Neural crest cell (in vitro differentiated cells): ENCODE measurements around the gene EYS. TPM values are rescaled to one million over a fixed set of nuclear protein-coding genes. Genes with fewer than 3 reads are reported as not detected.
"Not testable (repeated sequence)": the region's sequence is repeated elsewhere in the genome, so short reads cannot be mapped to it uniquely, and the experiment has no call there.

Experiments
- DNase-seq: peaks from one replicate; pipeline ENCODE4 v3.0.0; 2021; ENCODE audit warnings: low read depth, mixed read lengths, low spot score
- H3K27ac Mint-ChIP-seq: one replicate; pipeline ENCODE4 v1.8.0; 2021; ENCODE audit warnings: mild to moderate bottlenecking, mixed read lengths; ENCODE audit not compliant: unreplicated experiment
- H3K27me3 Mint-ChIP-seq: 2 replicates; pipeline ENCODE4 v1.8.0; 2021; ENCODE audit warnings: low read depth, mild to moderate bottlenecking, mixed read lengths
- H3K36me3 Mint-ChIP-seq: 2 replicates; pipeline ENCODE4 v1.8.0; 2021; ENCODE audit warnings: low read depth, mild to moderate bottlenecking, mixed read lengths
- H3K4me1 Mint-ChIP-seq: 2 replicates; pipeline ENCODE4 v1.8.0; 2021; ENCODE audit warnings: mixed read lengths
- H3K4me3 Mint-ChIP-seq: one replicate; pipeline ENCODE4 v1.8.0; 2021; ENCODE audit warnings: mild to moderate bottlenecking, mixed read lengths
- H3K9me3 Mint-ChIP-seq: 2 replicates; pipeline ENCODE4 v1.8.0; 2021; ENCODE audit warnings: mixed read lengths
- CTCF ChIP-seq: fragments of 200-600 bp; sonication (generic); conservative IDR thresholded peaks from 2 replicates; pipeline ENCODE4 v1.5.0; 2021; ENCODE audit warnings: antibody characterized with exemption, mild to moderate bottlenecking
- total RNA-seq: library from RNA; stranded (reverse); gene quantifications from 2 replicates; pipeline ENCODE4 v1.2.1, GENCODE V29; 2021

Gene EYS
- total RNA-seq, 1 donor from 2014 or later = 0.40 TPM

DNA sequence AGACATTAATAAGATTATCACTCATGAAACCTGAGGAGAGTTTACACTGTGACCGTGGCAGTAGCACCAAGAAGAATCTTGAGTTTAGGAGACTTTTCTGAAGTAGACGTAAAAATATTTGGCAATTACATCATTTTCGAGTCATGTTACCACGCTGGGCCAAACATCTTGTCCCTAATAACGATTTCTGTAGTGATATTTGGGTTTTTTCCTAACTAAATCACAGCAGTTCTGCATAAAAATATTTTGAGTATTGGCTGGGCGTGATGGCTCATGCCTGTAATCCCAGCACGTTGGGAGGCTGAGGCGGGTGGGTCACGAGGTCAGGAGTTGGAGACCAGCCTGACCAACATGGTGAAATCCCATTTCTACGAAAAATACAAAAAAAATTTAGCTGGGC lies 1809.1 kb downstream of the EYS start:
- no peaks in the 10 kb centered on the region for H3K4me1 Mint-ChIP-seq
- peaks cover under 1% of the 10 kb centered on the region for H3K9me3 Mint-ChIP-seq
- no peaks in the 10 kb centered on the region for H3K27me3 Mint-ChIP-seq
- no peak for TF ChIP-seq CTCF
- H3K27ac Mint-ChIP-seq = no peak overlapping the region
- no peak for DNase-seq
- no peaks in the 10 kb centered on the region for H3K36me3 Mint-ChIP-seq
- H3K4me3 Mint-ChIP-seq = no peak overlapping the region

DNA sequence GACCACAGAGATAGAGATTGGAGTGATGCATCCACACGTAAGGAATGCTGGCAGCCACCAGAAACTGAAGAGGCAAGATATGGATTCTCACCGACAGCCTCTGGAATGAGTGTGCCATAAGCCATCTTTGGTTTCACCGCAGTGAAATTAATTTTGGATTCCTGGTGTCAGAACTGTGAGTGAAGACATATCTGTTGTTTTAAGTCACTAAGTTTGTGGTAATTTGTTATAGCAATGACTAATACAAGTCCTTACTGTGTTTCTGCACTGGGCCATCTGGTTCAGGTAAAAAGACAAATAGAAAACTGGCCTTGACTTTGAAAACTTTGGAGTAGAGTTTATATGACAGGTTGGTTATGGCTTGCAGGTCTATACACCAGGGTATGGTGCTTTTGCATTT lies 1809.6 kb downstream of the EYS start:
- no peak for TF ChIP-seq CTCF
- H3K36me3 Mint-ChIP-seq = no peaks in the 10 kb centered on the region
- H3K4me3 Mint-ChIP-seq = no peak overlapping the region
- H3K27ac Mint-ChIP-seq = no peak overlapping the region
- H3K9me3 Mint-ChIP-seq = peaks cover 5% of the 10 kb centered on the region
- no peaks in the 10 kb centered on the region for H3K27me3 Mint-ChIP-seq
- H3K4me1 Mint-ChIP-seq = no peaks in the 10 kb centered on the region
- no peak for DNase-seq

DNA sequence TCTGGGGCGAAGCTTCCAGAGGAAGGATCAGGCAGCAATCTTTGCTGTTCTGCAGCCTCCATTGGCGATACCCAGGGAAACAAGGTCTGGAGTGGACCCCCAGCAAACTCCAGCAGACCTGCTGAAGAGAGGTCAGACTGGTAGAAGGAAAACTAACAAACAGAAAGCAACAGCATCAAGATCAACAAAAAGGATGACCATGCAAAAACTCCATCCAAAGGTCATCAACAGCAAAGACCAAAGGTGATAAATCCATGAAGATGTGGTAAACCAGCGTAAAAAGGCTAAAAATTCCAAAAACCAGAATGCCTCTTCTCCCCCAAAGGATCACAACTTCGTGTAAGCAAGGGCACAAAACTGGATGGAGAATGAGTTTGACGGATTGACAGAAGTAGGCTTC lies 1818.6 kb downstream of the EYS start:
- Mint-ChIP-seq H3K27me3 (no peaks in the 10 kb centered on the region), H3K4me1 (no peaks in the 10 kb centered on the region), H3K36me3 (no peaks in the 10 kb centered on the region), H3K9me3 (peaks cover 15% of the 10 kb centered on the region), H3K27ac (no peak overlapping the region), H3K4me3 (no peak overlapping the region)
- no peak for DNase-seq
- TF ChIP-seq CTCF = no peak

GRCh38 chr6:63887804-63888203 lies 1819.2 kb downstream of the EYS start:
- not testable (repeated sequence) for H3K27me3 Mint-ChIP-seq, H3K4me3 Mint-ChIP-seq, H3K27ac Mint-ChIP-seq, H3K4me1 Mint-ChIP-seq, H3K36me3 Mint-ChIP-seq, DNase-seq
- H3K9me3 Mint-ChIP-seq = peaks cover 13% of the 10 kb centered on the region

DNA sequence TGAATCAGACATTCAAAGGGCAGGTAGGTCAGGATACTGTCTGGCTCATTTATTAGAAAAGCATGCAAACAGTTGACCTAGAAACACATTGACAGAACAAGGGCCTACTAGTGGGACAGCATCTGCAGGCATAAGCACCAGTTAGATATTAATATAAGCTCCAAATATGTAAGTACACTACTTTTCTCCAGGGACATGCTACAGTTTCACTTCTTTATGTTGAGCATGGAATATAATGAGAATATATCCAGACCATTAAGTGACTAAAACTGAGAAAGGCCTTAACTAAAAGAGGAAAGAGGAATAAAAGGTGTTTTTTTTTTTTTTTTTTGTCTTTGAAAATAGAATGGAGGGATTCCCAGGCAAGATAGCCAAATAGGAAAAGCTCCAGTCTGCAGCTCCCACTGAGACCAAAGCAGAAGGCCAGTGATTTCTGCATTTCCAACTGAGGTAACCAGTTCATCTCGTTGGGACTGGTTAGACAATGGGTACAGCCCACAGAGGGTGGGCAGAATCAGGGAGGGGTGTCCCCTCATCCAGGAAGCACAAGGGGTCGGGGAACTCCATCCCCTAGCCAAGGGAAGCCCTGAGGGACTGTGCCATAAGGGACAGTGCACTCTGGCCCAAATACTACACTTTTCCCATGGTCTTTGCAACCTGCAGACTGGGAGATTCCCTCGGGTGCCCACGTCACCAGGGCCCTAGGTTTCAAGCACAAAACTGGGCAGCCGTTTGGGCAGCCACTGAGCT lies 1819.8 kb downstream of the EYS start:
- Mint-ChIP-seq H3K4me3 (no peak overlapping the region), H3K36me3 (no peaks in the 10 kb centered on the region), H3K4me1 (no peaks in the 10 kb centered on the region), H3K27me3 (no peaks in the 10 kb centered on the region), H3K9me3 (peaks cover 10% of the 10 kb centered on the region), H3K27ac (no peak overlapping the region)
- TF ChIP-seq CTCF = no peak
- no peak for DNase-seq

- Mint-ChIP-seq H3K9me3 (peaks cover 10% of the 10 kb centered on the region), H3K4me1 (no peaks in the 10 kb centered on the region), H3K27ac (no peak overlapping the region), H3K36me3 (no peaks in the 10 kb centered on the region), H3K27me3 (no peaks in the 10 kb centered on the region), H3K4me3 (no peak overlapping the region)
- TF ChIP-seq CTCF = no peak
- DNase-seq = no peak
Observed at GRCh38 chr6:63886341-63886740, 1820.7 kb downstream of the EYS start.
